Type B pancreatic cell (in vitro differentiated cells): ENCODE results near the gene GLI2. TPM values are rescaled to one million over a fixed set of nuclear protein-coding genes. Genes with fewer than 3 reads are reported as not detected.

Experiments
- DNase-seq: peaks from one replicate; pipeline ENCODE4 v3.0.0; 2021; ENCODE audit warnings: mixed read lengths; ENCODE audit not compliant: unreplicated experiment; ENCODE audit errors: extremely low spot score
- H3K27ac Mint-ChIP-seq: 2 replicates; pipeline ENCODE4 v1.8.0; 2021; ENCODE audit warnings: mild to moderate bottlenecking, mixed read lengths
- H3K27me3 Mint-ChIP-seq: 2 replicates; pipeline ENCODE4 v1.8.0; 2021; ENCODE audit warnings: mixed read lengths
- H3K36me3 Mint-ChIP-seq: 2 replicates; pipeline ENCODE4 v1.8.0; 2021; ENCODE audit warnings: mixed read lengths
- H3K4me1 Mint-ChIP-seq: one replicate; pipeline ENCODE4 v1.8.0; 2021; ENCODE audit warnings: mixed read lengths; ENCODE audit not compliant: unreplicated experiment
- H3K4me3 Mint-ChIP-seq: 2 replicates; pipeline ENCODE4 v1.8.0; 2021; ENCODE audit warnings: mild to moderate bottlenecking, mixed read lengths
- H3K9me3 Mint-ChIP-seq: 2 replicates; pipeline ENCODE4 v1.8.0; 2021; ENCODE audit warnings: mixed read lengths
- CTCF ChIP-seq: fragments of 200-600 bp; sonication (generic); conservative IDR thresholded peaks from 2 replicates; pipeline ENCODE4 v1.5.0; 2021; ENCODE audit warnings: antibody characterized with exemption, mild to moderate bottlenecking
- total RNA-seq: library from RNA; stranded (reverse); gene quantifications from 2 replicates; pipeline ENCODE4 v1.2.1, GENCODE V29; 2021; ENCODE audit warnings: low replicate concordance

Gene GLI2
- total RNA-seq, 1 donor from 2014 or later, result 28.6 TPM

GRCh38 chr2:120771781-120772208 is 36.1 kb downstream of the GLI2 start:
- Mint-ChIP-seq H3K9me3 (no peaks in the 10 kb centered on the region), H3K4me3 (no peak overlapping the region), H3K27me3 (no peaks in the 10 kb centered on the region), H3K27ac (no peak overlapping the region), H3K4me1 (peaks cover 32% of the 10 kb centered on the region), H3K36me3 (no peaks in the 10 kb centered on the region)
- no peak for DNase-seq
- no peak for TF ChIP-seq CTCF

- Mint-ChIP-seq H3K4me1 (peaks cover 31% of the 10 kb centered on the region), H3K27me3 (no peaks in the 10 kb centered on the region), H3K4me3 (no peak overlapping the region), H3K27ac (no peak overlapping the region), H3K36me3 (no peaks in the 10 kb centered on the region), H3K9me3 (no peaks in the 10 kb centered on the region)
- DNase-seq, result no peak
- TF ChIP-seq CTCF, result no peak
Measured at GRCh38 chr2:120772261-120772660, 36.6 kb downstream of the GLI2 start.

- DNase-seq, result no peak
- Mint-ChIP-seq H3K27me3 (no peaks in the 10 kb centered on the region), H3K4me3 (no peak overlapping the region), H3K4me1 (peaks cover 26% of the 10 kb centered on the region), H3K27ac (no peak overlapping the region), H3K9me3 (no peaks in the 10 kb centered on the region), H3K36me3 (no peaks in the 10 kb centered on the region)
- no peak for TF ChIP-seq CTCF
Measured at GRCh38 chr2:120773186-120773800, 37.6 kb downstream of the GLI2 start.

DNA sequence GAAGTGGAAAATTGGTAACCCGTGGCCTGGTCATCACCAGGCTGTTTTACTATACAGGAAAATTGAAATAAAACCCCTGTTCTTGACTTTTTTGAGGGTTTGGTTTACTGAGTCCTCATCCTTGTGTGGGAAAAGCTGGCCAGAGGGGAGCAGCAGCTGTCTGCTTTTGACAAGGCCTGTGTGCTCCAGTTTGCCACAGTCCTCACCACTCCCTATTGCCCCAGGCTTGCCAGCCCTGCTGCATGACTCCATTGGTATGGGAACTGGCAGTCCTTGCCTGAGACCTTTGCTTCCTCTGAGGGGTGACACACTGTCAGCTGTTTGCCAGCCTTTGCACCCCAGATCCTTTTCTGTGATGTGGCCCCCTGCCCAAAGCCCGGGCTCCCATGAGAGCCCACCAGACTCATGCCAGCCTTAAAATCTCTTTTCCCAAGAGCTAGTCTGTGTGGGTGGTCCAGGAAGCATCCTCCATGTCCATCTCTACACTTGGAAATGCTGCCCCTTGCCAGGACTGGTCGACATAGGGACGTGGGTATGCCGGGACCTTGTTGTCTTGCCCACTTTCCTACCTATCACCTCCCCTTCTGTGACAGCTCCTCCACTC is 39.0 kb downstream of the GLI2 start:
- Mint-ChIP-seq H3K36me3 (no peaks in the 10 kb centered on the region), H3K9me3 (no peaks in the 10 kb centered on the region)

DNA sequence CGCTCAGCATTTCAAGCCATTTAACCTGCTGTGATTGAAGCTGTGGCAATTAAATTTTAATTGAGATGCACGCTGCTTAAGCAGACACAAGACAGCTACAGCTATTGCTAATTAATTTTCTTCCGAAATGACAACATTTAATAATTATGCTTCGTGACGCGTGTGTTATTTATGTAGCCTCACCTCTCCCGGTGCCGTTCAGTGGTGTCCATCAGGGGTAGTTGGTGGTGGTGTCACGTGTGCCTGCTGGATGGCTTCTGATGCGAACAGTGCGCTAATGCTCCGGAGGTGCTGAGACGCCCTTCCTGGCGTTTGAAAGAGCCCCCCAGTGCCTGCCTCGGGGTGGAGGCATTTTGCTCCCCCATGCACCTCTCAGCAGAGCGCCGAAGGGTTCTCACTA is 39.5 kb downstream of the GLI2 start:
- no peaks in the 10 kb centered on the region for H3K9me3 Mint-ChIP-seq
- peaks cover 4% of the 10 kb centered on the region for H3K36me3 Mint-ChIP-seq
- TF ChIP-seq CTCF, result no peak
- peaks cover 6% of the 10 kb centered on the region for H3K27me3 Mint-ChIP-seq
- peaks cover 33% of the 10 kb centered on the region for H3K4me1 Mint-ChIP-seq
- no peak overlapping the region for H3K27ac Mint-ChIP-seq
- no peak for DNase-seq
- no peak overlapping the region for H3K4me3 Mint-ChIP-seq

More for the DNA sequence above, 39.0 kb downstream of the GLI2 start:
- peaks cover under 1% of the 10 kb centered on the region for H3K27me3 Mint-ChIP-seq
- H3K4me1 Mint-ChIP-seq, result peaks cover 28% of the 10 kb centered on the region
- no peak overlapping the region for H3K27ac Mint-ChIP-seq
- DNase-seq, result no peak
- no peak for TF ChIP-seq CTCF
- no peak overlapping the region for H3K4me3 Mint-ChIP-seq
